ENCODE measurements around the gene PPP1R7.

PPP1R7 gene

GRCh38 chr2:241168366-241168765 is 18.1 kb downstream of the PPP1R7 start:
- DNase-seq (ENCODE audit: low spot score), result no peak

GRCh38 chr2:241173557-241173956 is 23.3 kb downstream of the PPP1R7 start:
- no peak for DNase-seq (ENCODE audit: low spot score)

- DNase-seq (ENCODE audit: low spot score), result no peak
These were observed 27.5 kb downstream of the PPP1R7 start for GRCh38 chr2:241177526-241178334.

GRCh38 chr2:241178961-241179360 is 28.7 kb downstream of the PPP1R7 start:
- DNase-seq (ENCODE audit: low spot score), result no peak

GRCh38 chr2:241179899-241180298 is 29.6 kb downstream of the PPP1R7 start:
- no peak for DNase-seq (ENCODE audit: low spot score)

GRCh38 chr2:241180495-241180894 is 30.2 kb downstream of the PPP1R7 start:
- DNase-seq (ENCODE audit: low spot score), result no peak

GRCh38 chr2:241182126-241182525 is 31.9 kb downstream of the PPP1R7 start:
- no peak for DNase-seq (ENCODE audit: low spot score)

- no peak for DNase-seq (ENCODE audit: low spot score)
These were observed 32.4 kb downstream of the PPP1R7 start for GRCh38 chr2:241182531-241183133.

GRCh38 chr2:241183221-241183620 is 33.0 kb downstream of the PPP1R7 start:
- no peak for DNase-seq (ENCODE audit: low spot score)

GRCh38 chr2:241184901-241185300 is 34.6 kb downstream of the PPP1R7 start:
- no peak for DNase-seq (ENCODE audit: low spot score)

- DNase-seq (ENCODE audit: low spot score), result no peak
These were observed 35.7 kb downstream of the PPP1R7 start for GRCh38 chr2:241185961-241186360.

- no peak for DNase-seq (ENCODE audit: low spot score)
These were observed 37.0 kb downstream of the PPP1R7 start for GRCh38 chr2:241187101-241187917.

- DNase-seq (ENCODE audit: low spot score), result no peak
These were observed 37.6 kb downstream of the PPP1R7 start for GRCh38 chr2:241187918-241188234.

GRCh38 chr2:241188361-241189092 is 38.3 kb downstream of the PPP1R7 start, which contains the start of gene ANO7:
TSS of gene ANO7 (plus strand) at chr2:241188677. CDS start at chr2:241190064, 1,387 bp downstream.
- DNase-seq (ENCODE audit: low spot score), result peak; percentile 34

GRCh38 chr2:241189093-241189855 is 39.0 kb downstream of the PPP1R7 start:
- DNase-seq (ENCODE audit: low spot score), result no peak

GRCh38 chr2:241189856-241190201 is 39.6 kb downstream of the PPP1R7 start:
- DNase-seq (ENCODE audit: low spot score), result no peak

- no peak for DNase-seq (ENCODE audit: low spot score)
These were observed 40.2 kb downstream of the PPP1R7 start for GRCh38 chr2:241190291-241190981.

- no peak for DNase-seq (ENCODE audit: low spot score)
These were observed 40.8 kb downstream of the PPP1R7 start for GRCh38 chr2:241191081-241191480.

- DNase-seq (ENCODE audit: low spot score), result no peak
These were observed 43.0 kb downstream of the PPP1R7 start for GRCh38 chr2:241193271-241193670.

GRCh38 chr2:241194811-241195210 is 44.5 kb downstream of the PPP1R7 start:
- DNase-seq (ENCODE audit: low spot score), result no peak
